ENCODE measurements around the gene PAX1. TPM values are rescaled to one million over a fixed set of nuclear protein-coding genes. Genes with fewer than 3 reads are reported as not detected.

PAX1 gene
- total and polyA plus RNA-seq, 9 of the 15 experiments (the other 6 are each of a cell fraction or from before 2014, with no cell fraction given): not detected

DNA sequence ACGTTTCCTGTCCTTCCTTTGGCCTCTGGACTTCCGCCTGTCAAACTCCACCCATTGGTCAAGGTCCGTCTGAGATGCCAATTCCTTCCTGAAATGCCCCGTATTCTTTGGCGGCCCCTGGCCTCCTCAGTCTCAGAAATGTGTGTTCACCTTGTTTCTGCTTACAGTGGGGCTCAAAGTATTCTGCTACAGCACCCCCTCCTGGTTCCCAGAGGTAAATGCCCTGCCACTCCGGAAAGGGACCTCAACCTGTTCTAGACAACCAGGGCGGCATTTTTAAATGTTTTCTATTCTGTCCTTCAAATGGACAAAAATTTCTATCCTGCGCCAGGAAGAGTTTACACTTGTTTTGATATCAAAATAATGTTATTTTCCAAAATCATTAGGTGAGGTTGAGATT is 12.1 kb upstream of the PAX1 start (continued):
- TF ChIP-seq, protein P1, sequence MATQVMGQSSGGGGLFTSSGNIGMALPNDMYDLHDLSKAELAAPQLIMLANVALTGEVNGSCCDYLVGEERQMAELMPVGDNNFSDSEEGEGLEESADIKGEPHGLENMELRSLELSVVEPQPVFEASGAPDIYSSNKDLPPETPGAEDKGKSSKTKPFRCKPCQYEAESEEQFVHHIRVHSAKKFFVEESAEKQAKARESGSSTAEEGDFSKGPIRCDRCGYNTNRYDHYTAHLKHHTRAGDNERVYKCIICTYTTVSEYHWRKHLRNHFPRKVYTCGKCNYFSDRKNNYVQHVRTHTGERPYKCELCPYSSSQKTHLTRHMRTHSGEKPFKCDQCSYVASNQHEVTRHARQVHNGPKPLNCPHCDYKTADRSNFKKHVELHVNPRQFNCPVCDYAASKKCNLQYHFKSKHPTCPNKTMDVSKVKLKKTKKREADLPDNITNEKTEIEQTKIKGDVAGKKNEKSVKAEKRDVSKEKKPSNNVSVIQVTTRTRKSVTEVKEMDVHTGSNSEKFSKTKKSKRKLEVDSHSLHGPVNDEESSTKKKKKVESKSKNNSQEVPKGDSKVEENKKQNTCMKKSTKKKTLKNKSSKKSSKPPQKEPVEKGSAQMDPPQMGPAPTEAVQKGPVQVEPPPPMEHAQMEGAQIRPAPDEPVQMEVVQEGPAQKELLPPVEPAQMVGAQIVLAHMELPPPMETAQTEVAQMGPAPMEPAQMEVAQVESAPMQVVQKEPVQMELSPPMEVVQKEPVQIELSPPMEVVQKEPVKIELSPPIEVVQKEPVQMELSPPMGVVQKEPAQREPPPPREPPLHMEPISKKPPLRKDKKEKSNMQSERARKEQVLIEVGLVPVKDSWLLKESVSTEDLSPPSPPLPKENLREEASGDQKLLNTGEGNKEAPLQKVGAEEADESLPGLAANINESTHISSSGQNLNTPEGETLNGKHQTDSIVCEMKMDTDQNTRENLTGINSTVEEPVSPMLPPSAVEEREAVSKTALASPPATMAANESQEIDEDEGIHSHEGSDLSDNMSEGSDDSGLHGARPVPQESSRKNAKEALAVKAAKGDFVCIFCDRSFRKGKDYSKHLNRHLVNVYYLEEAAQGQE (IDR thresholded peaks at IDR 0.05; ENCODE audit: borderline replicate concordance): peak; percentile 53; the same call in 1 of the 2 replicates
- TF ChIP-seq, protein P1 (CRISPR knock-in tag; IDR thresholded peaks at IDR 0.05; ENCODE audit: low read depth): no peak
- TF ChIP-seq ARNT (IDR thresholded peaks at IDR 0.05) (no peak), NELFE (IDR thresholded peaks at IDR 0.05; ENCODE audit: insufficient read depth, insufficient read length) (no peak), CCAR2 (IDR thresholded peaks at IDR 0.05; ENCODE audit: low read depth, low read length) (no peak), ZSCAN29 (IDR thresholded peaks at IDR 0.05) (no peak), ATF1 (CRISPR knock-in tag; IDR thresholded peaks at IDR 0.05) (no peak), ATF1 (tag; IDR thresholded peaks at IDR 0.05) (no peak)
- TF ChIP-seq, protein P2, sequence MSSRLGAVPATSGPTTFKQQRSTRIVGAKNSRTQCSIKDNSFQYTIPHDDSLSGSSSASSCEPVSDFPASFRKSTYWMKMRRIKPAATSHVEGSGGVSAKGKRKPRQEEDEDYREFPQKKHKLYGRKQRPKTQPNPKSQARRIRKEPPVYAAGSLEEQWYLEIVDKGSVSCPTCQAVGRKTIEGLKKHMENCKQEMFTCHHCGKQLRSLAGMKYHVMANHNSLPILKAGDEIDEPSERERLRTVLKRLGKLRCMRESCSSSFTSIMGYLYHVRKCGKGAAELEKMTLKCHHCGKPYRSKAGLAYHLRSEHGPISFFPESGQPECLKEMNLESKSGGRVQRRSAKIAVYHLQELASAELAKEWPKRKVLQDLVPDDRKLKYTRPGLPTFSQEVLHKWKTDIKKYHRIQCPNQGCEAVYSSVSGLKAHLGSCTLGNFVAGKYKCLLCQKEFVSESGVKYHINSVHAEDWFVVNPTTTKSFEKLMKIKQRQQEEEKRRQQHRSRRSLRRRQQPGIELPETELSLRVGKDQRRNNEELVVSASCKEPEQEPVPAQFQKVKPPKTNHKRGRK (tag; IDR thresholded peaks at IDR 0.05): no peak
